GM13976 (cell line): ENCODE data around the gene CST1.
"Not testable (repeated sequence)": the region's sequence is repeated elsewhere in the genome, so short reads cannot be mapped to it uniquely, and the experiment has no call there.

Source experiments
- DNase-seq: peaks from one replicate; pipeline ENCODE4 v3.0.0; 2012; ENCODE audit warnings: low spot score
- CTCF ChIP-seq: IDR thresholded peaks from 2 replicates; pipeline ENCODE4 v1.5.1; 2012; ENCODE audit warnings: borderline replicate concordance, mild to moderate bottlenecking; ENCODE audit not compliant: insufficient read depth; ENCODE audit errors: extremely low read depth, missing control alignments, control extremely low read depth
- in situ Hi-C: fragments of 300-500 bp; cut with MboI; formaldehyde crosslinking; loops from one replicate; pipeline ENCODE4 v1.12.0; 2022; ENCODE audit warnings: low sequenced_read_pairs, mixed read lengths, inconsistent platforms; ENCODE audit not compliant: unreplicated experiment

CST1 gene

GRCh38 chr20:23766531-23766930 lies 15.8 kb upstream of the CST1 start:
- TF ChIP-seq CTCF, result no peak
- DNase-seq, result no peak
- in situ Hi-C loops, result no loop called here

- in situ Hi-C loops, result no loop called here
- DNase-seq, result no peak
- TF ChIP-seq CTCF, result no peak
These were observed 14.8 kb upstream of the CST1 start for GRCh38 chr20:23765578-23765977.

GRCh38 chr20:23764630-23765029 lies 13.9 kb upstream of the CST1 start:
- in situ Hi-C loops, DNase-seq: not testable (repeated sequence)

GRCh38 chr20:23763345-23763744 lies 12.6 kb upstream of the CST1 start:
- in situ Hi-C loops, result no loop called here
- TF ChIP-seq CTCF, result no peak
- DNase-seq, result no peak

- TF ChIP-seq CTCF, result no peak
- no peak for DNase-seq
- in situ Hi-C loops, result no loop called here
These were observed 8.7 kb upstream of the CST1 start for GRCh38 chr20:23759306-23759940.

- DNase-seq, in situ Hi-C loops: not testable (repeated sequence)
These were observed 6.1 kb upstream of the CST1 start for GRCh38 chr20:23756792-23757191.

GRCh38 chr20:23755131-23755611 lies 4.4 kb upstream of the CST1 start:
- DNase-seq, in situ Hi-C loops: not testable (repeated sequence)

- no peak for DNase-seq
- no peak for TF ChIP-seq CTCF
- in situ Hi-C loops, result no loop called here
These were observed 4.0 kb upstream of the CST1 start for GRCh38 chr20:23754731-23755130.
